Erythroblast (primary cell): ENCODE measurements around the gene NKAIN2.

Experiments used
- GATA1 ChIP-seq: IDR thresholded peaks from 2 replicates; pipeline ENCODE4 v1.6.1; 2011; ENCODE audit warnings: low read depth, mild to moderate bottlenecking, control low read depth, low read length, moderate library complexity
- POLR2A ChIP-seq: IDR thresholded peaks from 2 replicates; pipeline ENCODE4 v1.6.1; 2011; ENCODE audit warnings: mild to moderate bottlenecking, low read length

DNA sequence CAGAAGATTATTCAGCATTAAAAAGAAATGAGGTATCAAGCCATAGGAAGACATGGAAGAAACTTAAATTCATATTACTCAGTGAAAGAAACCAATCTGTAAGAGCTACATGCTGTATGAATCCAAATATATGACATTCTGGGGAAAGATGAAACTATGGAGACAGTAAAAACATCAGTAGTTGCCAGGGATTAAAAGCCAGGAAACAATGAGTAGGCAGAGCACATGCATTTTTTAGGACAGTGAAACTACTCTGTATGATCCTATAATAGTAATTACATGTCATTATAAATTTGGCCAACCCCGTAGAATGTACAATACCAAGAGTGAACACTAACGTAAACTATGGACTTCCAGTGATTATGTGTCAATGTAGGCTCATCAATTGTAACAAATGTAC, 1065.8 kb downstream of the NKAIN2 start:
- TF ChIP-seq POLR2A (no peak), GATA1 (no peak)
